ENCODE data around the gene INTS14.

- TF ChIP-seq CTCF (IDR thresholded peaks at IDR 0.05; ENCODE audit: low read length) (no peak), EZH2 (optimal IDR thresholded peaks at IDR 0.05; ENCODE audit: low read depth, low read length) (no peak)
Measured at GRCh38 chr15:65558336-65558735, 52.6 kb downstream of the INTS14 start.
